GM10248 (cell line): Measurements from ENCODE around the gene SLC25A38.

ENCODE experiments used
- CTCF ChIA-PET: fragments of 300-600 bp; sonication (Branson Sonifier 250); formaldehyde crosslinking; extraction: SDS; loops from one replicate; lab custom pipeline; 2021; ENCODE audit warnings: antibody characterized with exemption; lab: Yijun Ruan, JAX
- POLR2A ChIA-PET: fragments of 350-650 bp; sonication (Branson Sonifier 250); formaldehyde crosslinking; extraction: SDS; loops from one replicate; lab custom pipeline; 2020; ENCODE audit warnings: antibody characterized with exemption; lab: Yijun Ruan, JAX
- DNase-seq: peaks from one replicate; pipeline ENCODE4 v3.0.0; 2012; ENCODE audit errors: extremely low spot score
- CTCF ChIP-seq: IDR thresholded peaks from 2 replicates; pipeline ENCODE4 v1.5.1; 2012; ENCODE audit warnings: mild to moderate bottlenecking, low read depth; ENCODE audit errors: extremely low read depth, missing control alignments, control extremely low read depth

SLC25A38 gene

GRCh38 chr3:39343076-39343717, 40.0 kb upstream of the SLC25A38 start:
- no peak for TF ChIP-seq CTCF
- ChIA-PET POLR2A (no interaction called here), CTCF (interaction anchor here (0.7 to 4.0 kb wide), 3 partner anchors 8 to 51 kb away, joined by 3 to 20 read pairs (median 5); no protein-coding TSS in a partner anchor)
- DNase-seq = no peak

- no peak for DNase-seq
- ChIA-PET POLR2A (no interaction called here), CTCF (interaction anchor here (1.1 to 4.7 kb wide), 4 partner anchors 13 to 52 kb away, joined by 3 to 19 read pairs (median 3); no protein-coding TSS in a partner anchor)
- TF ChIP-seq CTCF = no peak
These were observed 39.4 kb upstream of the SLC25A38 start for GRCh38 chr3:39343760-39344159.

- CTCF ChIA-PET = interaction anchor here (1.0 to 4.7 kb wide), 6 partner anchors 14 to 57 kb away, joined by 3 to 19 read pairs (median 4); no protein-coding TSS in a partner anchor
- TF ChIP-seq CTCF = no peak
- POLR2A ChIA-PET = no interaction called here
These were observed 38.3 kb upstream of the SLC25A38 start for GRCh38 chr3:39344746-39345344.

GRCh38 chr3:39346785-39347585, 36.2 kb upstream of the SLC25A38 start:
- ChIA-PET POLR2A (no interaction called here), CTCF (interaction anchor here (0.9 to 4.7 kb wide), 10 partner anchors 7 to 222 kb away, joined by 3 to 19 read pairs (median 4); no protein-coding TSS in a partner anchor)
- no peak for TF ChIP-seq CTCF
- DNase-seq = no peak

More at GRCh38 chr3:39344746-39345344, 38.3 kb upstream of the SLC25A38 start:
- no peak for DNase-seq

GRCh38 chr3:39347586-39347876, 35.6 kb upstream of the SLC25A38 start:
- DNase-seq = no peak
- ChIA-PET POLR2A (no interaction called here), CTCF (interaction anchor here (0.9 to 4.7 kb wide), 8 partner anchors 8 to 222 kb away, joined by 3 to 19 read pairs (median 8); no protein-coding TSS in a partner anchor)
- TF ChIP-seq CTCF = no peak

GRCh38 chr3:39349080-39349479, 34.1 kb upstream of the SLC25A38 start:
- ChIA-PET POLR2A (no interaction called here), CTCF (interaction anchor here (2.3 kb wide), 1 partner anchor 29 kb away, joined by 8 read pairs; no protein-coding TSS in a partner anchor)
- no peak for TF ChIP-seq CTCF
- no peak for DNase-seq
